ENCODE results near the gene CDKN3.

DNA sequence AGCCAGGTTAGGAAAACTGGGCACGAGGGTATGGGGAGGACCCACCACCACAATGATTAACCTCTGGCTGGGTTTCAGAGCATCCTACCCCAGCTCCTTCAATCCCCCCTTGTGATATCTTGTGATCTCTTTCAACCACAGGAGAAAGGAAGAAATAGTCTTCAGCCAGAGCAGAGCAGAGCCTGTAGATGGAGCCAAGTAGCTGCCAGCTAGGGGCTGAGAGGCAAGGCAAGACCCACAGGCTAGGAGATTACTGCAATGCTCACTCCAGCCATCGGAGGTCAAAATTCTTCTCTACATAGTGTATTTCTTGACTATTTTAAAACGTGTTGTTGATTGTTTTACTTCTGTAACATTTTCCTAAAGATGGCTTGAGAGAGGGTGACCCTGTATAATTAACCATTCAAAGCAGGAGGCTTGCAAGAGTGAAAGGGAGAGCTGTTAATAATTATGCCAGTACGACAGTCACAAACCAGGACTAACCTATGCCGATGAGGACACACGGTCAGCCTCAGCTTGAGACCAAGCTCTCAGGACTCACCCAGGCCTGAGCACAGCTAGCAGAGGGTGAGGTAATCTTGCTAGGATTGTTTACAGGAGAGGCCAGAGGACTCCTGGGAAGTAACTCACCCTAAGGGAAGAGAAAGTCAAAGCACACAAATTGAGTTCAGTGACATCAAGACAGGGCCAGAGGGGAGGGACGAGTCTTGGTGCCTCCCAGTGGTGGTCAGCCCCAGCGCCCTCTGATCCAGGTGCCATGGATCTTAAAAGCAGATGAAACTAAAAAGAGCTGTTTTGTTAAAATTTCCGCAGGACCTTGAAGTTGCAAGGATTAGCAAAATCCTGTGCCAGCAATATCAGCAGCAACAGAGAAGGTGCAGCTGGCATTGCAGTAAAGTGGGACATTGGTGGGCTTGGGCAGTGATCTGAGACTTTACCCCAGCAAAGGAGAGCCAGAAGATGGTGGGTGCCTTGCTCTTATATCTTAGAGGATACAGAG is 29.8 kb upstream of the CDKN3 start:
- TF ChIP-seq, protein P1, sequence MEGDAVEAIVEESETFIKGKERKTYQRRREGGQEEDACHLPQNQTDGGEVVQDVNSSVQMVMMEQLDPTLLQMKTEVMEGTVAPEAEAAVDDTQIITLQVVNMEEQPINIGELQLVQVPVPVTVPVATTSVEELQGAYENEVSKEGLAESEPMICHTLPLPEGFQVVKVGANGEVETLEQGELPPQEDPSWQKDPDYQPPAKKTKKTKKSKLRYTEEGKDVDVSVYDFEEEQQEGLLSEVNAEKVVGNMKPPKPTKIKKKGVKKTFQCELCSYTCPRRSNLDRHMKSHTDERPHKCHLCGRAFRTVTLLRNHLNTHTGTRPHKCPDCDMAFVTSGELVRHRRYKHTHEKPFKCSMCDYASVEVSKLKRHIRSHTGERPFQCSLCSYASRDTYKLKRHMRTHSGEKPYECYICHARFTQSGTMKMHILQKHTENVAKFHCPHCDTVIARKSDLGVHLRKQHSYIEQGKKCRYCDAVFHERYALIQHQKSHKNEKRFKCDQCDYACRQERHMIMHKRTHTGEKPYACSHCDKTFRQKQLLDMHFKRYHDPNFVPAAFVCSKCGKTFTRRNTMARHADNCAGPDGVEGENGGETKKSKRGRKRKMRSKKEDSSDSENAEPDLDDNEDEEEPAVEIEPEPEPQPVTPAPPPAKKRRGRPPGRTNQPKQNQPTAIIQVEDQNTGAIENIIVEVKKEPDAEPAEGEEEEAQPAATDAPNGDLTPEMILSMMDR (conservative IDR thresholded peaks at IDR 0.05; ENCODE audit: low read length) = peak; percentile 92
- TF ChIP-seq EZH2phosphoT487 (IDR thresholded peaks at IDR 0.05; ENCODE audit: borderline replicate concordance) = no peak

Measured in Loucy (cell line).